Neuronal stem cell (in vitro differentiated cells): ENCODE measurements around the gene DHX30.
A peak's percentile ranks its signal among the peaks of the same experiment; 100 is the strongest.

Experiments
- DNase-seq: peaks from one replicate; pipeline ENCODE4 v3.0.0-alpha.2; 2013; ENCODE audit warnings: low spot score
- H2AFZ ChIP-seq: one replicate; pipeline ENCODE4 v1.6.1; 2013; ENCODE audit warnings: mild to moderate bottlenecking, low read length, inconsistent platforms
- H2AK5ac ChIP-seq: 2 replicates; pipeline ENCODE4 v1.6.1; 2013; ENCODE audit warnings: low read depth, mild to moderate bottlenecking, inconsistent platforms, low read length, moderate library complexity, mixed read lengths
- H2BK120ac ChIP-seq: 2 replicates; pipeline ENCODE4 v1.6.1; 2013; ENCODE audit warnings: low read depth, mild to moderate bottlenecking, inconsistent platforms, low read length, moderate library complexity, mixed read lengths
- H2BK12ac ChIP-seq: one replicate; pipeline ENCODE4 v1.6.1; 2013; ENCODE audit warnings: low read length, inconsistent platforms
- H2BK15ac ChIP-seq: 2 replicates; pipeline ENCODE4 v1.6.1; 2013; ENCODE audit warnings: mild to moderate bottlenecking, low read length, inconsistent platforms, mixed read lengths
- H2BK5ac ChIP-seq: one replicate; pipeline ENCODE4 v1.6.1; 2013; ENCODE audit warnings: inconsistent platforms, mild to moderate bottlenecking, low read length, moderate library complexity
- H3K14ac ChIP-seq: one replicate; pipeline ENCODE4 v1.6.1; 2013; ENCODE audit warnings: low read length, inconsistent platforms
- H3K18ac ChIP-seq: 2 replicates; pipeline ENCODE4 v1.6.1; 2013; ENCODE audit warnings: low read length, inconsistent platforms
- H3K23ac ChIP-seq: 2 replicates; pipeline ENCODE4 v1.6.1; 2013; ENCODE audit warnings: low read depth, mild to moderate bottlenecking, mixed read lengths, low read length, inconsistent platforms; ENCODE audit not compliant: poor library complexity
- H3K27ac ChIP-seq: replicated peaks from 3 replicates; pipeline ENCODE4 v1.5.1; 2013; ENCODE audit warnings: low read length, inconsistent platforms
- H3K27me3 ChIP-seq, 3 experiments: 2 replicates each; pipeline ENCODE4 v1.6.1; 2013; ENCODE audit warnings: low read length in 3 of 3, mild to moderate bottlenecking in 2 of 3, inconsistent platforms in 1 of 3, low read depth in 1 of 3, mixed read lengths in 1 of 3, moderate library complexity in 1 of 3; ENCODE audit not compliant: control insufficient read depth in 3 of 3, insufficient read depth in 3 of 3
- H3K36me3 ChIP-seq, 2 donors: replicated peaks in 1 of 2; 2 replicates each; pipeline ENCODE4 v1.6.1; 2013; ENCODE audit warnings: low read length in 2 of 2; ENCODE audit not compliant: control insufficient read depth in 2 of 2, insufficient read depth in 2 of 2
- H3K4ac ChIP-seq: 2 replicates; pipeline ENCODE4 v1.6.1; 2013; ENCODE audit warnings: inconsistent platforms, mild to moderate bottlenecking, low read length, moderate library complexity
- H3K4me1 ChIP-seq, 2 donors: 1 replicate in 1 of 2; 2 replicates in 1 of 2; pipeline ENCODE4 v1.6.1; 2013; ENCODE audit warnings: low read length in 2 of 2, low read depth in 1 of 2; ENCODE audit not compliant: control insufficient read depth in 2 of 2, insufficient read depth in 1 of 2
- H3K4me2 ChIP-seq: one replicate; pipeline ENCODE4 v1.6.1; 2013; ENCODE audit warnings: mild to moderate bottlenecking, low read length, inconsistent platforms; ENCODE audit not compliant: insufficient read depth, poor library complexity, severe bottlenecking
- H3K4me3 ChIP-seq, 2 donors: 2 replicates each; pipeline ENCODE4 v1.5.1; 2013; ENCODE audit warnings: low read length in 2 of 2, mild to moderate bottlenecking in 2 of 2, inconsistent platforms in 1 of 2, moderate library complexity in 1 of 2
- H3K79me1 ChIP-seq: one replicate; pipeline ENCODE4 v1.6.1; 2013; ENCODE audit warnings: low read depth, mild to moderate bottlenecking, inconsistent platforms, low read length, moderate library complexity
- H3K9ac ChIP-seq: one replicate; pipeline ENCODE4 v1.6.1; 2013; ENCODE audit warnings: mild to moderate bottlenecking, low read depth, low read length, inconsistent platforms; ENCODE audit not compliant: poor library complexity
- H3K9me3 ChIP-seq, 2 donors: replicated peaks in 1 of 2; 2 replicates each; pipeline versions ENCODE3 to v1.6.1; 2013; ENCODE audit warnings: low read length in 2 of 2, mild to moderate bottlenecking in 2 of 2, inconsistent platforms in 1 of 2, low read depth in 1 of 2, mixed read lengths in 1 of 2, moderate library complexity in 1 of 2; ENCODE audit not compliant: control insufficient read depth in 2 of 2, insufficient read depth in 1 of 2
- H4K8ac ChIP-seq: one replicate; pipeline ENCODE4 v1.6.1; 2013; ENCODE audit warnings: low read depth, mild to moderate bottlenecking, inconsistent platforms, low read length, moderate library complexity
- H4K91ac ChIP-seq: one replicate; pipeline ENCODE4 v1.6.1; 2013; ENCODE audit warnings: low read length, low read depth, mild to moderate bottlenecking, inconsistent platforms; ENCODE audit not compliant: poor library complexity
- WGBS, 2 donors: extraction: QIAGEN DNeasy Blood & Tissue Kit; methylation state at CpG; one replicate each; pipeline ENCODE4 v1.1.7; 2013; ENCODE audit warnings: missing lambda C conversion rate in 2 of 2, mixed read lengths in 1 of 2; ENCODE audit not compliant: insufficient read length in 2 of 2, insufficient replicate concordance in 1 of 2; ENCODE audit errors: extremely low coverage in 2 of 2; 5-methylcytosine and 5-hydroxymethylcytosine counted together

Gene DHX30

GRCh38 chr3:47761046-47761445, 41.9 kb upstream of the DHX30 start:
- Histone ChIP-seq H2BK12ac (no peak overlapping the region), H2BK15ac (no peak overlapping the region), H3K4me3 (no peak overlapping the region), H3K23ac (no peak overlapping the region), H3K36me3 (peaks cover 12 to 95% of the 10 kb centered on the region in 2 donors), H3K4me2 (no peak overlapping the region), H4K91ac (no peak overlapping the region), H2AK5ac (no peak overlapping the region), H3K9me3 (no peaks in the 10 kb centered on the region), H3K27me3 (no peaks in the 10 kb centered on the region), H3K4ac (no peak overlapping the region), H3K14ac (no peak overlapping the region), H2AFZ (no peak overlapping the region), H3K27ac (no peak overlapping the region), H2BK120ac (no peak overlapping the region), H4K8ac (no peak overlapping the region), H3K18ac (no peak overlapping the region), H3K4me1 (no peaks in the 10 kb centered on the region), H2BK5ac (no peak overlapping the region), H3K9ac (no peak overlapping the region), H3K79me1 (peaks cover 6% of the 10 kb centered on the region)
- no peak for DNase-seq
- WGBS, 2 donors = no CpG with 5 or more reads among the region's 4 CpGs

- Histone ChIP-seq H3K4me1 (no peaks in the 10 kb centered on the region), H3K27me3 (no peaks in the 10 kb centered on the region), H4K8ac (no peak overlapping the region), H3K4me3 (no peak overlapping the region), H2AK5ac (no peak overlapping the region), H2BK120ac (no peak overlapping the region), H3K9ac (no peak overlapping the region), H2BK5ac (no peak overlapping the region), H3K4me2 (no peak overlapping the region), H3K23ac (no peak overlapping the region), H4K91ac (no peak overlapping the region), H2AFZ (no peak overlapping the region), H3K14ac (no peak overlapping the region), H3K36me3 (peaks cover 11 to 91% of the 10 kb centered on the region in 2 donors), H3K18ac (no peak overlapping the region), H3K4ac (no peak overlapping the region), H2BK15ac (no peak overlapping the region), H3K9me3 (no peaks in the 10 kb centered on the region), H3K79me1 (peaks cover 8% of the 10 kb centered on the region), H3K27ac (no peak overlapping the region), H2BK12ac (no peak overlapping the region)
- no peak for DNase-seq
- WGBS, 2 donors = no CpG with 5 or more reads among the region's 4 CpGs
Observed at GRCh38 chr3:47762233-47762632, 40.7 kb upstream of the DHX30 start.

DNA sequence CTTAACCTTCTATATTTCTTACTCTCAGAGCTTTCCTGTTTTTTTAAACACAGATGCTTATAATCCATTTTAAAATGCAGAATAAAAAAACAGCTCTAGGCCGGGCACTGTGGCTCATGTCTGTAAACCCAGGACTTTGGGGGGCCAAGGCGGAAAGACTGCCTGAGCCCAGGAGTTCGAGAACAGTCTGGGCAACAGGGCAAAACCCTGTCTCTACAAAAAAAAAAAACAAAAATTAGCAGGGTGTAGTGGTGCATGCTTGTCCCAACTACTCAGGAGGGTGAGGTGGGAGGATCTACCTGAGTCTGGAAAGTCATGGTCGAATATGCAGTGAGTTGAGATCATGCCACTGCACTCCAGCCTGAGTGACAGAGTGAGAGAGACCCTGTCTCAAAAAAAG, 36.8 kb upstream of the DHX30 start:
- Histone ChIP-seq H2BK15ac (no peak overlapping the region), H3K4ac (no peak overlapping the region), H2AK5ac (no peak overlapping the region), H3K4me2 (no peak overlapping the region), H4K8ac (no peak overlapping the region), H3K9me3 (no peaks in the 10 kb centered on the region), H3K23ac (no peak overlapping the region), H2BK12ac (no peak overlapping the region), H3K4me3 (no peak overlapping the region), H2AFZ (no peak overlapping the region), H2BK120ac (no peak overlapping the region), H4K91ac (no peak overlapping the region), H3K14ac (no peak overlapping the region), H3K4me1 (no peaks in the 10 kb centered on the region), H3K27ac (no peak overlapping the region), H3K79me1 (peaks cover 4% of the 10 kb centered on the region), H3K36me3 (peaks cover 6 to 92% of the 10 kb centered on the region in 2 donors), H3K18ac (no peak overlapping the region), H3K27me3 (no peaks in the 10 kb centered on the region), H2BK5ac (no peak overlapping the region), H3K9ac (no peak overlapping the region)
- WGBS, 2 donors = no CpG with 5 or more reads among the region's 4 CpGs
- DNase-seq = no peak

DNA sequence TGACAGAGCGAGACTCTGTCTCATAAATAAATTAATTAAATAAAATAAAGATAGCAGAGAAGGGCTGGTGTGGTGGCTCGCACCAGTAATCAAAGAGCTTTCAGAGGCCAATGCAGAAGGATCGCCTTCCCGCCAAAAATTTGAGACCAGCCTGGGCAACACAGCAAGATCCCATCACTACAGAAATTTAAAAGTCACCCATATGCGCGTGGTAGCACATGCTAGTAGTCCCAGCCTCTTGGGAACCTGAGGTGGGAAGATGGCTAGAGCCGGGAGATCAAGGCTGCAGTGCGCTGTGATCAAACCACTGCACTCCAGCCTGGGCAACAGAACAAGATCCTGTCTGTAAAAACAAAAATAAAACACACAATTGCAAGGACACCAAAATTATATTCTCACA, 30.9 kb upstream of the DHX30 start:
- Histone ChIP-seq H4K91ac (no peak overlapping the region), H2BK5ac (no peak overlapping the region), H3K9me3 (peaks cover 0 to 2% of the 10 kb centered on the region in 2 donors), H2AK5ac (no peak overlapping the region), H3K4me2 (no peak overlapping the region), H3K4ac (no peak overlapping the region), H3K23ac (no peak overlapping the region), H3K27me3 (no peaks in the 10 kb centered on the region), H3K36me3 (peaks cover 8 to 92% of the 10 kb centered on the region in 2 donors), H3K14ac (no peak overlapping the region), H2BK15ac (no peak overlapping the region), H4K8ac (no peak overlapping the region), H3K4me1 (no peaks in the 10 kb centered on the region), H2BK12ac (no peak overlapping the region), H3K4me3 (peak overlapping the region in 1 of 2 donors; percentile 60), H2AFZ (no peak overlapping the region), H3K27ac (no peak overlapping the region), H3K9ac (no peak overlapping the region), H3K79me1 (peaks cover 4% of the 10 kb centered on the region), H2BK120ac (no peak overlapping the region), H3K18ac (no peak overlapping the region)
- DNase-seq = no peak
- no CpG with 5 or more reads among the region's 8 CpGs for WGBS, 2 donors
